Mesothelial cell of epicardium (in vitro differentiated cells): ENCODE measurements around the gene CHRNB1. TPM values are rescaled to one million over a fixed set of nuclear protein-coding genes. Genes with fewer than 3 reads are reported as not detected.

Source experiments
- DNase-seq, 2 experiments: peaks; one replicate each; pipeline ENCODE4 v3.0.0; 2021; ENCODE audit warnings: low spot score in 2 of 2; ENCODE audit not compliant: unreplicated experiment in 2 of 2
- H3K27ac Mint-ChIP-seq: 2 replicates; pipeline ENCODE4 v1.8.0; 2021; ENCODE audit warnings: mixed read lengths
- H3K27me3 Mint-ChIP-seq: 2 replicates; pipeline ENCODE4 v1.8.0; 2021; ENCODE audit warnings: low read depth, mixed read lengths
- H3K36me3 Mint-ChIP-seq: 2 replicates; pipeline ENCODE4 v1.8.0; 2021; ENCODE audit warnings: mixed read lengths
- H3K4me1 Mint-ChIP-seq: 2 replicates; pipeline ENCODE4 v1.8.0; 2021; ENCODE audit warnings: mixed read lengths
- H3K4me3 Mint-ChIP-seq: 2 replicates; pipeline ENCODE4 v1.8.0; 2021; ENCODE audit warnings: mild to moderate bottlenecking, moderate library complexity, mixed read lengths
- H3K9me3 Mint-ChIP-seq: 2 replicates; pipeline ENCODE4 v1.8.0; 2021; ENCODE audit warnings: mixed read lengths
- CTCF ChIP-seq: fragments of 200-600 bp; sonication (generic); IDR thresholded peaks from one replicate; pipeline ENCODE4 v1.5.0; 2021; ENCODE audit warnings: antibody characterized with exemption; ENCODE audit not compliant: unreplicated experiment
- total RNA-seq: library from RNA; stranded (reverse); gene quantifications from 3 replicates; pipeline ENCODE4 v1.2.1, GENCODE V29; 2021

CHRNB1 gene
- total RNA-seq, 1 donor from 2014 or later: 17.7 TPM

- peak overlapping the region; percentile 8 for H3K27ac Mint-ChIP-seq
- peaks cover 38% of the 10 kb centered on the region for H3K36me3 Mint-ChIP-seq
- H3K9me3 Mint-ChIP-seq: no peaks in the 10 kb centered on the region
- peaks cover 7% of the 10 kb centered on the region for H3K4me1 Mint-ChIP-seq
- DNase-seq: no peak
- no peak for TF ChIP-seq CTCF
- no peaks in the 10 kb centered on the region for H3K27me3 Mint-ChIP-seq
- H3K4me3 Mint-ChIP-seq: no peak overlapping the region
These were observed 49.1 kb downstream of the CHRNB1 start for GRCh38 chr17:7493941-7494340.

GRCh38 chr17:7495906-7496434, 51.1 kb downstream of the CHRNB1 start:
- no peaks in the 10 kb centered on the region for H3K4me1 Mint-ChIP-seq
- no peaks in the 10 kb centered on the region for H3K9me3 Mint-ChIP-seq
- TF ChIP-seq CTCF: no peak
- no peak overlapping the region for H3K4me3 Mint-ChIP-seq
- DNase-seq: no peak
- H3K27me3 Mint-ChIP-seq: no peaks in the 10 kb centered on the region
- peaks cover 45% of the 10 kb centered on the region for H3K36me3 Mint-ChIP-seq
- H3K27ac Mint-ChIP-seq: no peak overlapping the region

- no peak for TF ChIP-seq CTCF
- DNase-seq: no peak
- Mint-ChIP-seq H3K9me3 (no peaks in the 10 kb centered on the region), H3K4me3 (no peak overlapping the region), H3K27me3 (no peaks in the 10 kb centered on the region), H3K36me3 (peaks cover 51% of the 10 kb centered on the region), H3K4me1 (no peaks in the 10 kb centered on the region), H3K27ac (no peak overlapping the region)
These were observed 51.8 kb downstream of the CHRNB1 start for GRCh38 chr17:7496470-7497183.

- Mint-ChIP-seq H3K4me1 (no peaks in the 10 kb centered on the region), H3K27ac (no peak overlapping the region), H3K27me3 (no peaks in the 10 kb centered on the region), H3K4me3 (no peak overlapping the region), H3K9me3 (no peaks in the 10 kb centered on the region), H3K36me3 (peaks cover 53% of the 10 kb centered on the region)
- no peak for DNase-seq
- no peak for TF ChIP-seq CTCF
These were observed 52.4 kb downstream of the CHRNB1 start for GRCh38 chr17:7497228-7497627.

- H3K36me3 Mint-ChIP-seq: peaks cover 57% of the 10 kb centered on the region
- TF ChIP-seq CTCF: no peak
- no peaks in the 10 kb centered on the region for H3K27me3 Mint-ChIP-seq
- DNase-seq: no peak
- no peaks in the 10 kb centered on the region for H3K4me1 Mint-ChIP-seq
- H3K27ac Mint-ChIP-seq: no peak overlapping the region
- no peaks in the 10 kb centered on the region for H3K9me3 Mint-ChIP-seq
- H3K4me3 Mint-ChIP-seq: no peak overlapping the region
These were observed 52.8 kb downstream of the CHRNB1 start for GRCh38 chr17:7497636-7498035.
